Fibroblast of gingiva (primary cell): ENCODE data around the gene SH3BP5.

ENCODE experiments used
- DNase-seq: peaks from one replicate; pipeline ENCODE4 v3.0.0-alpha.2; 2011; ENCODE audit warnings: low read depth

SH3BP5 gene

DNA sequence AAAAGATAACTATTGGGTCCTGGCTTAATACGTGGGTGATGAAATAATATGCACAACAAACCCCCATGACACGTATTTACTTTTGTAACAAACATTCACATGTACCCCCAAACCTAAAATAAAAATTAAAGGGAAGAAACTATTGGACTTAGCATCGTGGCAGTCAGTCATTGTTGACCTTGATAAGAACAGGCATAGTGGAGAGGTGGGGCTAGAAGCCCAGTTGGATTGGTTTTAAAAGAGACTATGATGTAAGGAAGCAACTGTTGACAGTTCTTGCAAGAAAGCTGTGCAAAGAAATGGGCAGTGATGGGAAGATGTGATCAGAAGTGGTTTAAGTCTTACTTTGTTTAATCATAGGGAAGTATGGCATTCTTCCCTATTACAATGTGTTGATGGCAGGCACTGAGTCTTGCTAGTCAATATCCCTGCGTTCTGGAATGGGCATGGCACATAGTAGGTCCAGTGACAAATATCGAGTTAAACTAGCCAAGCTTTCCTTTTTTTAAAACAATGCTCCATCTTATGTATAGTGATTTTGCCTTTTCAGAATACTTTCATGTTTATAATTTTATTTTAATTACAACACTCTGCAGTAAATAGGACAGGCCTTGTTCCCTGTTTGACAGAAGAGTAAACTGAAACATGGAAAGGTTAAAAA, 88.4 kb downstream of the SH3BP5 start:
- no peak for DNase-seq

DNA sequence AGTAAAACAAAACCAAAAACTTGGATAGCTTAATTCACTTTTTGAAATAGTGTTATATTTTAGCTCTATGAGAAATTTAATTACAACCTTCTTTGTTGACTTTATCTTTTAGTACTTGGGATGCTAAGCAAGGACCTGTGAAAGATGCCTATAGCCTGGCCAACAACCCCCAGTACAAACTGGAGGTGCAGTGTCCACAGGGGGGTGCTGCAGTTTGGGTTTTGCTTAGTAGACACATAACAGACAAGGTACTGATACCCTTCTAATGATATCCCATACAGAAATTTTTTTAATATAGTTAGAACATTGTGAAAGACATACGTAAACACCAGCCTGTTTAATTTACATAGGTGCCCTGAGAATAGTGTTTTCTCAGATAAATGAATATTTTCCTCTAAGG, 91.0 kb downstream of the SH3BP5 start:
- no peak for DNase-seq

DNA sequence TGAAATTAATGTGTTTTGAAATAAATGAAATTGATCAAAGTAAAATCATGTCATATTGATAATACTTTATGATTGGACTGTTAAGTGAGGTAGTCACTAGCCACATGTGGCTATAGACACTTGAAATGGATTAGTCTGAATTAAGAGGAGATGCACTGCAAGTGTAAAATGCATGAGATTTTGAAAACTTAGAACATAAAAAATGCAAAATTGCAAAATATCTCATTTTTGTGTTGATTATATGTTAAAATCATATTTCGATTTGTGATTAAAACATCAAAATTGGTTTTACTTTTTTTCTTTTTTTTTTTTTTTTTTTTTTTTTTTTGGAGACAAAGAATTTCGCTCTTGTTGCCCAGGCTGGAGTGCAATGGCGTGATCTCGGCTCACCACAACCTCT, 103.1 kb downstream of the SH3BP5 start:
- DNase-seq: no peak

DNA sequence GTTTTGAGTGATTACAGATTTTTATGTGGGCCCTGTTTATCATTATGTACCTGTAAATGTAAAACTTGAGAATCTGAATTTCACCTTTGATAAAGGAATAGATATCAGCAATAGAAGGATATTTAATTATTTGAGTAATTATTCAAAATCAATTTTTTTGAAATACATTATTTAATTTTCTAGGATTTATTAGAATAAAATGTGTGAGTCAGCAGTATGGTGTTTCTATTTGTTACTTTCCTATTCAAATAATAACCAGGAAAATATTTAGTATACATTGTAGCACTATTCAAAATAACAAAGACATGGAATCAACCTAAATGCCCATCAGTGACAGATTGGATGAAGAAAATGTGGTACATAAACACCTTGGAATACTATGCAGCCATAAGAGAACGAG, 104.2 kb downstream of the SH3BP5 start:
- DNase-seq: no peak

DNA sequence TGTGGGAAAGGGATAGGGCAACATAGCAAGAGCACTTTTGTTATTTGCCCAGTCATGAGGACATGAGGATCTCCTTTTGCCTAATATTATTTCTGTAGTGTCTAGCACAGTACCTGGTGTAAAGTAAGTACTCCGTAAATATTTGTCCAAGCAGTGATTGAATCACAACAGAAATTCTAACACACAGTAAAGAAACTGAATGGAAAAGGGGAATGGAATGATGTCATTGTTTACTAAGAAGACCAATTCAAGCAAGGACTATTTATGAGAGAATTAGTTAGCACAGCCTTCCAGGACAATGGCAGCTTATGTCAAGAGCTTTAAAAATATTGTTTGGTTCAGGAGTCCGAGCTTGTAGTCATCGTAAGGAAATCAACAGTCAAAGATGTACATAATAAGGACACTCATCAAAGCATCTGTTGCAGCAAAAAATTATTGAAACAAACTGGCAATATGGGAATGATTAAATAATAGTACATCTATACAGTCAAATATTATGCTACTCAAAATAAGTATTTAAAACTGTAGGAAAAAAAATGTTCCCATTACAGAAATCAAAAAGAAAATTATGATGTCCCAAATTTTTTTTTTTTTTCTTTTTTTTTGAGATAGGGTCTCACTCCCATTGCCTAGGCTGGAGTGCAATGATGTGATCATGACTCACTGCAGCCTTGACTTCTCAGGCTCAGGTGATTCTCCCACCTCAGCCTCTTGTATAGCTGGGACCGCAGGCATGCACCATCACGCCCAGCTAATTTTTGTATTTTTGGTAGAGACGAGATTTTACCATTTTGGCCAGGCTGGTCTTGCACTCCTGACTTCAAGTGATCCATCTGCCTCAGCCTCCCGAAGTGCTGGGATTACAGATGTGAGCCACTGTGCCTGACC, 108.5 kb downstream of the SH3BP5 start:
- DNase-seq: no peak

DNA sequence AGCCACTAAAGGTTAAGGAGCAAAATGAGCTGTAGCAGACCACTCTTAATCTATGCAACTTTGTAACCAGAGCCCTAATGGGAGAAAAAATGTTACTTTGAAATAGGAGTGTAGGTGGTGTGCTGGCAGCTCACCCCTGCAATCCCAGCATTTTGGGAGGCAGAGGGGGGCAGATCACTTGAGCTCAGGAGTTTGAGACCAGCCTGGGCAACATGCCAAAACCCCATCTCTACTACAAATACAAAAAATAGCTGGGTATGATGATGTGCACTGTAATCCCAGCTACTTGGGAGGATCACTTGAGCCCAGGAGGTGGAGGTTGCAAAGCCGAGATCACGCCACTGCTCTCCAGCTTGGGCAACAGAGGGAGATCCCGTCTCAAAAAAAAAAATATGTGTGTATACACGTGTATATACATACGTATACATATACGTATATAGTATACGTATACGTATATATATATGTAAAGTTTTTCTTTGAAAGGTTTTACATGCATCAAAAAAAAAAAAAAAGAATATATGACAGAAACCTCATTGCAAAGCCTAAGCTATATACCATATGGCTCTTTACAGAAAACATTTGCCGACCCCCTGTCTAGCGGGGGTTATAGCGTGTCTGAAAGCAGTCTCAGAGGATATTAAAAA, 110.7 kb downstream of the SH3BP5 start:
- no peak for DNase-seq

DNA sequence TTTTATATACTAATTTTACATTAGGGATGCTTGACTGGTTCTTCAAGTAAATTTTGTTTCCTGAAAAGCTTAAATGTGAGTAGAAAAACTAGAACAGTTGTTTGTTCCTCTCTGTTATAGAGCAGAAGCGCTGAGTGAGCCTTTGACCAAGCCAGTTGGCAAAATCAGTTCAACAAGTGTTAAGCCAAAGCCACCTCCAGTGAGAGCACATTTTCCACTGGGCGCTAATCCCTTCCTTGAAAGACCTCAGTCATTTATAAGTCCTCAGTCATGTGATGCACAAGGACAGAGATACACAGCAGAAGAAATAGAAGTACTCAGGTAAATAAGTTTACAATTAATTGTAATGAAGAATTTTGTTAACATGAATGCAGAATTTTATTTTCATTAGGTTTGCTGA, 111.7 kb downstream of the SH3BP5 start:
- DNase-seq: no peak

DNA sequence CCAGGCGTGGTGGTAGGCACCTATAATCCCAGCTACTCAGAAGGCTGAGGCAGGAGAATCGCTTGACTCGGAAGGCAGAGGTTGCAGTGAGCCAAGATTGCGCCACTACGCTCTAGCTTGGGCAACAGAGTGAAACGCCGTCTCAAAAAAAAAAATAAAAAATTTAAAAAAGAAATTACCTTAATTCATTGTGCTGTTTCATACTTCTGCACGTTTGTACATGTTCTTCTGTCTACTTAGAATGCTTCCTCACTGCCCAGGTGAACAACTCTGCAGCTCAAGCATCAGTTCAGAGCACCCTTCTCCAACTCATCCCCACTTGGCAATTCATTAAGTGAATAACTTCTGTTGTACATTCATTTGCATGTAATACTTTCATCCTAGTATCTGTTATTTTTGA, 112.3 kb downstream of the SH3BP5 start:
- no peak for DNase-seq

DNA sequence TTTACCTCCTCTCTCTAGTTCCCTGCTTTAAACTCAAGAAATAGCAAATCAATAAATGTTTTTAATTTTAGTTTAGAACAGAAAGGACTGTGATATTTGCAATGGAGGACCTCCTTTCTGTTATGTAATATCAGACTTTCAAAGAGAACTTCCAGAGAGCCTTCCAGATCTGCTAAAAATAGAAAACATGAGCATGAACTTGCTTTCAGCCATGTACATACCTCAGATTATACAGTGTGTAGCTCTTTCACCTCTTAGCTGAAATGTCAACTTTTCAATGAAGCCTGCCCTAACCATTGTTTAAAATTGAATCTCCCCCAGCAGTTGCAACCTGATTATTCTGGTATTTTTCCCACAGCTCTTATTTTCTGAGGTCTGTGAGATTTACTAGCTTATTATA, 113.7 kb downstream of the SH3BP5 start:
- no peak for DNase-seq

DNA sequence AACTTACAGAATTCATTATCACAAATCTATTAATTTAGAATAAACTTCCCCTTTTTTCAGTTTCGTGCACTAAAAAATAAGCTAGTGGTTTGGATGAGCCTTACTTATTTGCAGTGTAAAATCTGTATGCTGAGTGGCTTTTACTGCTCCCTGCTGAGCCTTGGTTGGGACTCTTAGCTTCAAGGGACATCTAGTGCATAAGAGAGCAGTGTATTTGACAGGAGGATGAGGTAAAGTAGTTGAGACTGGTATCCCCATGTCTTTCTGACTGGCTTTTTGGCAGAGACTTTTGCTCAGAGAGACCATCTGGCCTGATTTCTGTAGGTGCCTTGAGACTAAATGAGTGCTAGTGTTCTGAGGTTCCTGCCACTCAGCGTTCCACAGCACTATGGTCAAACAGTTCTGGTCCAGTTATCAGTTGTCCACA, 114.5 kb downstream of the SH3BP5 start:
- DNase-seq: no peak

DNA sequence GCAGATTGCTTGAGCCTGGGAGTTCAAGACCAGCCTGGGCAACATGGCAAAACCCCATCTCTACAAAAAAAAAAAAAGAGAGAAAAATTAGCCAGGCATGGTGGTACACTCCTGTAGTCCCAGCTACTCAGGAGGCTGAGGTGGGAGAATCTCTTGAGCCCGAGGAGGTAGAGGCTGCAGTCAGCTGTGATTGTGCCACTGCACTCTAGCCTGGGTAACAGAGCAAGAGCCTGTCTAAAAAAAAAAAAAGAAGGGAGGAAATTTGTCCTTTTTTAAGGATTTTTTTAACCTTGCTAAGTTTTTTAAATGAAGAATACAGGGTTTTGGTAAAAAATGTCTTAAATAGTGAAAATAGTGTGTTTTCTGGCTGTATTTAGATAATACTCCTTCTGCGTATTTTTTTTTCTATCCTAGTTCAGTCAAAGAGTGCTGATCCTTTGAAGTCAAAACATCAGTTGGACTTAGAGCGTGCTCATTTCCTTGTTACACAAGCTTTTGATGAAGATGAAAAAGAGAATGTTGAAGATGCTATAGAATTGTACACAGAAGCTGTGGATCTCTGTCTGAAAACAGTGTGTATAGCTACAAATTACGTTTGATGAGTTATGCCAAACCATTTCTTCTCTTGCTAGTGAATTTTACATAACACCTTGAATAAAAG, 115.2 kb downstream of the SH3BP5 start:
- DNase-seq: no peak

DNA sequence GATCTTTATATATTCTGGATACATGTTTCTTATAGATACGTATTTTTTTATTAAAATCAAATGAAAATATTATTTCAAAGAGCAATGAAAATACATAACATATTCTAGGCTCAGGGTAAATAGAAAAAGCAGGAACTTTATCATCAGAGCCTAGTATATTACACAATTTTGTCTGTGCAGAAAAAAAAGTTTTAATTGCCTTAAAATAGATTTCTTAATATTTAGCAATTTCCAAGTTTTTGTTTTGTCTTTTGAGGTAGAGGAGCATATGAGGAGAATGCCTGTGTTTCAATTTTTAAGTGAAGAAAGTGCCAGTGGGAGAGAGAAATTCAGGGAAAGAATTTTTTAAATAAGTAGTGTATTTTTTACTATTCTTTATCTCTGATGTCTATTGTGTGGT, 115.9 kb downstream of the SH3BP5 start:
- no peak for DNase-seq

DNA sequence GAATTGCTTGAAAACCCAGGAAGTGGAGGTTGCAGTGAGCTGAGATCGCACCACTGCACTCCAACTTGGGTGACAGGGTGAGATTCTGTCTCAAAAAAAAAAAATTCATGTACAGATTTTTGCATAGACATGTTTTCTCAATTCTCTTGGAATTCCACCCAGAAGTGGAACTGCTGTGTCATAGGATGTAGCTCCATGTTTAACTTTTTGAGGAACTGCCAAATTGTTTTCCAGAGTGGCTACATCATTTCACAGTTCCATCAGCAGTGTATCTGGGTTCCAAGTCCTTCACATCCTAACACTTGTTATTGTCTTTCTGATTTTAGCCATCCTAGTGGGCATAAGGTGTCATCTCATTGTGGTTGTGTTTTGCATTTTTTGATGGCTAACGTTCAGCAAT, 116.4 kb downstream of the SH3BP5 start:
- DNase-seq: peak; percentile 52

DNA sequence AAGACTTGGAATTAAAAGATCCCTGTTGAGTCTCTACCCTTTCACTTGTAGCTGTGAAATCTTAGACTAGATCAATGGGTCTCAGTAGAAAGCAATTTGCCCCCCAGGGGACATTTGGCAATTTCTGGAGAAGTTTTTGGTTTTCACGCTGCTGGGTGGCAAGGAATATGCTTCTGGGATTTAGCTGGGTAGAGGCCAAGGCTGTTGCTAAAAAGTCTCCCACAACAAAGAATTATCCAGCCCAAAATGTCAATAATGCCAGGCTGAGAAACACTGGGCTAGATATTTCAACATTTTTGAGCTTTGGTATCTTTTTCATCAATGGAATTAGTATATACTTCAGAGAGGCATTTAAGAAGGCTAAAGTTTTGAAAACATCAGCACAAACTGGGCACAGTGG, 117.6 kb downstream of the SH3BP5 start:
- peak; percentile 52 for DNase-seq

DNA sequence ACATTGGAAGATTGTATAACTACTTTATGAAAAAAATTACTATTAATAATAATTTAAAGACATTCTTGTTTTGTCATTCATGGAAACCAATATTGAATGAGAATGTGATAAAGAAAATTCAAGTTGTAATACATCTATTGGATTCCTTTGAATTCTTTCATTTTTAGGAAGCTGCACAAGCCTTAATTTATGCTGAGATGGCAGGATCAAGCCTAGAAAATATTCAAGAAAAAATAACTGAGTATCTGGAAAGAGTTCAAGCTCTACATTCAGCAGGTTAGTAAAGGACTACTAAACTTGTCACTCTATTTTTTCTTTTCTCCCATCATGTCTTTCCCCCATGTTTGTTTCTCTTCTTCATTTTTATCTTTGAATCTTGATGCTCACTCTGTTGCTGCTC, 120.4 kb downstream of the SH3BP5 start:
- DNase-seq: no peak

DNA sequence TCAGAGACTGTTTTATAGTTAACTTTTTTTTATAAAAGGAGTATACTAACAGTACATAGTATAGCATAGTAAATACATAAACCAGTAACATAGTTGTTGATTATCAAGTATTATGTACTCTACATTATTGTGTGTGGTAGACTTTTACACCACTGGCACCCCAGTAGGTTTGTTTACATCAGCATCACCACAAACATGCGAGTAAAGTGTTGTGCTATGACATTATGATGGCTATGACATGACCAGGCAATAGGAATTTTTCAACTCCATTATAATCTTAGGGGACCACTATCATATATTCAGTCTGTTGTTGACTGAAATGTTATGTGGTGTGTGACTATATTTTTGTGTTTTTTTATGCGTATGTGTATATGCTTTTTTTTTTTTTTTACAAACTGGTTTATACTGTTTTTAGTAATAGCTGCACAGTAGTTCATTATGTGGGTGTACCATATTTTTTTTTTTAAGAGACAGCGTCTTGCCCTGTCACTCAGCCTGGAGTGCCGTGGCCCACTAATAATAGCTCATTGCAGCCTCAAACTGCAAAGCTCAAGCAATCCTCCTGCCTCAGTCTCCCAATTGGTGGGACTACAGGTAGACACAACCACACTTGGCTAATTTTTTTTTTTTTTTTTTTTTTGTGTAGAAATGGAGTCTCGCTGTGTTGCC, 124.4 kb downstream of the SH3BP5 start:
- no peak for DNase-seq

DNA sequence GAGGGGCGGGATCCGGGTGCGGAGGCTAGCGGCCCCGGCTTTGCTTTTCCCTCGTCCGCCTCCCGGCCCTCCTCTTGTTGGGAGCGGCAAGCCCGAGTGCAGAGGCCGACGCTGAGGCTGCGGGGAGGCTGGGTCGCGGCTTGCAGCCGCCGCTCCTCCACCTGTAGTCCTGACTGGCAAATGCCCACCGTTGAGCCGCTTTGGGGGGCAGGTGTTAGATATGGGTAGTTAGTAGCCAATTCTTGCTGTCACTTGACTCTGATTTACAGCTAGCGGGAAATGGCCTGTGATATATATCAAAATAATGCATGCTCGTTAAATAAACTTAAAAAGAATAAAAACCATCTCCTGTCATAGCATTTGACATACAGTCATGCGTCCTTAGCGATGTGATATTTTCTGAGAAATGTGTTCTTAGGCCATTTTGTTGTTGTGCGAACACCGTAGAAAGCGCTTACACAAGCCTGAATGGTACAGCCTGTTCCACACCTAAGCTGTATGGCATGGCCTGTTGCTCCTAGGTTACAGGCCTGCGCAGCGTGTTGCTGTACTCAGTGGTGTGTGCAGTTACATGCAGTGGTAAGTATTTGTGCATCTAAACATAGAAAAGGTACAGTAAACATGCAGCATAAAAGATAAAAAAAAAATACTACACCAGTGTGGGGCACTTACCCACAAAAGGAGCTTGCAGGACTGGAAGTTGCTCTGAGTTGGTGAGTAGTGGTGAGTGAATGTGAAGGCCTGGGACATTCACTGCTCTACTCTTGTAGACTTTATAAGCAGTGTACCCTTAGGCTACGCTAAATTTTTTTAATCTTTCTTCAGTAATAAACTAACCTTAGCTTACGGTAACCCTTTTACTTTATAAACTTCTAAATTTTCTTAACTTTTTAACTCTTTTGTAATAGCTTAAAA, 125.5 kb downstream of the SH3BP5 start:
- DNase-seq: peak; percentile 29

DNA sequence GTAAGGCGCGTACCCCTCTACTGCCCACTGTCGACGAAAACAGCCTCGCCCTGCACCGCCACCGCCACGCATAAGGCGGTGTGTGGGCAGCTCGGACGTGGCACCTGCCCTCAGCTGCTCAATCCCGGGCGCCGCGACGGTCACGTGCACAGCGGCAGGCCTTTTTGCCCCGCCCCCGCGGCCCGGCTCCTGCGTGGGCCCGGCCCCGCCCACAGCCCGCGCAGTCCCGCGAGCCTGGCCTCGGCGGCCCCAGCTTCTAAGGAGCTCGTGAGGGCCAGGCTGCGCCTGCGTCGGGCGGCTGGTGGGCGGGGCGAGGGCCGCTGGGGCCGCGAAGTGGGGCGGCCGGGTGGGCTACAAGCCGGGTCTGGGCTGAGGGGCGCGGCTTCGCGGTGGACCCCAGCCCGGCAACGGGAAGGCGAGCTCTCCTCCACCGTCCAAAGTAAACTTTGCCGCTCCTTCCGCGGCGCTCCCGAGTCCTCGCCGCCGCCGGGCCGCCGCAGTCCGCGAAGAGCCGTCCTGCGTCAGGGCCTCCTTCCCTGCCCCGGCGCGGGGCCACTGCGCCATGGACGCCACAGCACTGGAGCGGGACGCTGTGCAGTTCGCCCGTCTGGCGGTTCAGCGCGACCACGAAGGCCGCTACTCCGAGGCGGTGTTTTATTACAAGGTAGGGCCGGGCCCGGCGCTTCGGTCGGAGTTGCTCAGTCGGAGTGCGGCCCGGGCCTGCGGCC, 126.3 kb downstream of the SH3BP5 start, which contains the start of gene CAPN7:
TSS of gene CAPN7 (plus strand) at position 313 of the 728 bp plus-strand sequence. CDS start at position 563, 250 bp downstream.
- peak; percentile 92 for DNase-seq

DNA sequence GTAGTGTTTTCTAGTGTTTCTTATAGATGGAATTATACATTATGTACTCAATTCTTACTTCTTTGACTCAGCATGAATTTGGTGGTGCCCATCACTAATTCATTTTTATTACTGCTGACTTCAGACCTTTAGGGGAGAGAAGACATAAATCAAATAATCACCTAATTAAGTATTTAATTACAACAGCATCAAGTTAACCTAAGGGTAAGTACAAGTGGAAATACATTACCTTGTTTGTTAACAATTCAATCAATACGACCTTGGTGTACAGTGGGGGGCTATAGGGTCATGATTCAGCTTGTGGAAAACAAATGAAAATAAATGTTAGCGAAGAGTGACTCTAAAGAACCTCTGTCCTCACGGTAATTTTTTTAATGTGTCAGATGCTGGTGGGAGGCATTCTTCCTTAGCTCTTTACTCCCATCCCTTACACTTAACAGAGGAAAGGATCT, 126.9 kb downstream of the SH3BP5 start:
- DNase-seq: no peak
